Right hindlimb (tissue), 1 donor: ENCODE data around the gene CPNE1.

Experiments
- DNase-seq: peaks from one replicate; pipeline ENCODE4 v3.0.0-alpha.2; 2018

The CPNE1 gene

DNA sequence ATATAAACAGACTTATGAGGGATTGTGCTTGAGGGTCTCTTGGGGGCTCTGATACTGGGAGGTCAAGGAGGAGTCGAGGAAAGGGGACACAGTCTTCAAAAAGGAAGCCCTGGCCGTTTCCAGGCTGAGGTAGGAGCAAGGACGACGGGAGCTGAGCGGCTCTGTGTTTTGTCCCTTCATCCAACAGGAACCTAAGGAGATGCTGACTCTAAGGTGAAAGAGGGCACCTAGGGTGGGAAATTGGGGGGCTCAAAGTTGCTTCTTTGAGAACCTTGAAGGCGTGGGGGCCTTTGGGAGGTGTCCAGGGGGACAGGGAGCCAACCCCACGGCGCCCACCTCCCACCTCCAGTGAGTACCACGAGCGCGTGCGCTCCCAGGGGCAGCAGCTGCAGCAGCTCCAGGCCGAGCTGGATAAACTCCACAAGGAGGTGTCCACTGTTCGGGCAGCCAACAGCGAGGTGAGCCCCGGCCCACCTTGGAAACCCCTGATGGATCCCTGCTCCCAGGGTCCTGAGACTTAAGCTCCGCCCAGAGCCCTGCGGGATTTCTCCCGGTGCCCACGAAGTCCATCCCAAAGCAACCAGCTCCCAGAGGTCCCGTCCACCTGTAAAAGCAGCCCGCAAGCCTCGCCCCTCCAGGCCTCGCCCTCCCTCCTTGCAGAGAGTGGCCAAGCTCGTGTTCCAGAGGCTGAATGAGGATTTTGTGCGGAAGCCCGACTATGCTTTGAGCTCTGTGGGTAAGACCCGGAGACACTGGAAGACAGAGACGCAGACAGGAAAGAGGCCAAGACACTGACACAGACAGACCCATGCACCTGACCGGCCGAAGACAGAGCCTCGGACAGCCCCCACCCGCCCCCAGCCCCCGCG, 46.2 kb downstream of the CPNE1 start:
- DNase-seq, result peak; percentile 57

DNA sequence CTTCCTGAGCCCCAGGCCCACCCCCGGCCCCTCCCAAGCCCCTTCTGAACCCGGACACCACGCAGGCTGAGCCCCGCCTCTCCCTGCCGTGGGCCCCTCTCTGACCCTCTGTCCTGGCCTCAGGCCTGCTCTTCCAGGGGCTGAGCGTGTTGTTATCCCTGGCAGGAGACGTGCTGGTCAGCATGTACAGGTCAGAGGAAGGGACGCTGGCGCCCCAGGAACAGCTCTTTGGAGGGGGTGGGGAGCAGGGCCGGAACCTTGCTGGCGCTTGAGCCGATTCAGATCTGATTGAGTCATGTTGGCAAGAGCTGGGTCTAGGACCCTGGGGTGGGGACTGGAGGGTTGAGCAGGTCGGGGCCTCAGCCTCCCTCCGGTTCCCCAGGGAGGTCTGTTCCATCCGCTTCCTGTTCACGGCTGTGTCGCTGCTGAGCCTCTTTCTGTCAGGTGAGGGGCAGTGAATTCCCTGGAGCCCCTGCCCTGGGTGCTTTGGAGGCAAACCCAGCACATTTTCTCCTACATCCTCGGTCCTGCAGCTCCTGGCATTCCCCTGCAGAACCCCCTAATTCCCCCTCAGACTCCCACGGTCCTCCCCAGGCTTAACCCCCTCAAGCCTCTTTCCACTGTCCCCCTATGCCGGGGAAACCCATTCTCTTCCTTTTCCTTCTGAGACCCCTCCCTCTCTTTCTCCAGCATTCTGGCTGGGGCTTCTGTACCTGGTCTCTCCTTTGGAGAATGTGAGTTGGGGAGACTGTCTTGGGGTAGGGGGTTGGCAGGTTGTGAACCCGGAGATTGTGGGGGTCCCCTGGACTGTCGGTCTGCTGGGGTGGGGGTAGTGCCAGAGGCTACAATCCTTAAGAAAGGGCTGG, 47.1 kb downstream of the CPNE1 start:
- DNase-seq, result peak; percentile 88

DNA sequence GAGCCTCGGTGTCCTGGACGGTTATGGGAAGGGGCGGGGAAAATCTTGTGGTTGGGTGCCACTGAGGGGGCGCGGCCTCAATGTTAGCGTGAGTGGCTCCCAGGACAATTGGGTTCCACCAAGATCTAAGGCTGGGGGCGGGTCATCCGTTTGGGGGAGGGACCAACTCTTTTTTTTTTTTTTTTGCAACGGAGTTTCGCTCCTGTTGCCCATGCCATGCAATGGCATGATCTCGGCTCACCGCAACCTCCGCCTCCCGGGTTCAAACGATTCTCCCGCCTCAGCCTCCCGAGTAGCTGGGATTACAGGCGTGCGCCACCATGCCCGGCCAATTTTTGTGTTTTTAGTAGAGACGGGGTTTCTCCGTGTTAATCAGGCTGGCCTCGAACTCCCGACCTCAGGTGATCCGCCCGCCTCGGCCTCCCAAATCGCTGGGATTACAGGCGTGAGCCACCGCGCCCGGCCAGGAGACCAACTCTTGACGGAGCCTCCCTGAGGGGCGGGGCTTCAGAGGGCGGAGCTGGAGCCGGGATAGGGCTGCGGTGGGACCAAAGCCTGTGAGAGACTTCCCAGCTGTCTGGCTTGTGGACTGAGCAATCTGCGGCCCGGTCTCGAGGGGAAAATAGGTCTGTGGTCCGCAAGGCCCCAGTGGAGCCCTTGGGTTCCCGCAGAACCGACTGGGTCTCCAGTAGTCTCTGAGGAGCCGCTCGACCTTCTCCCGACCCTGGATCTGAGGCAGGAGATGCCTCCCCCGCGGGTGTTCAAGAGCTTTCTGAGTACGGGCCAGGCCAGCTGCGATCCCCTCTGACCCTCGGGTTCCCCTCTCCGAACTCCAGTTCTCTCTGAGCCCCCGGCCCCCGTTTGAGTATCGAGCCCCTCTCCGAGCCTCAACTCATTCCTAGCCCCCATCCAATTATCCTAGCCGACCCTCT, 48.0 kb downstream of the CPNE1 start:
- peak; percentile 85 for DNase-seq

DNA sequence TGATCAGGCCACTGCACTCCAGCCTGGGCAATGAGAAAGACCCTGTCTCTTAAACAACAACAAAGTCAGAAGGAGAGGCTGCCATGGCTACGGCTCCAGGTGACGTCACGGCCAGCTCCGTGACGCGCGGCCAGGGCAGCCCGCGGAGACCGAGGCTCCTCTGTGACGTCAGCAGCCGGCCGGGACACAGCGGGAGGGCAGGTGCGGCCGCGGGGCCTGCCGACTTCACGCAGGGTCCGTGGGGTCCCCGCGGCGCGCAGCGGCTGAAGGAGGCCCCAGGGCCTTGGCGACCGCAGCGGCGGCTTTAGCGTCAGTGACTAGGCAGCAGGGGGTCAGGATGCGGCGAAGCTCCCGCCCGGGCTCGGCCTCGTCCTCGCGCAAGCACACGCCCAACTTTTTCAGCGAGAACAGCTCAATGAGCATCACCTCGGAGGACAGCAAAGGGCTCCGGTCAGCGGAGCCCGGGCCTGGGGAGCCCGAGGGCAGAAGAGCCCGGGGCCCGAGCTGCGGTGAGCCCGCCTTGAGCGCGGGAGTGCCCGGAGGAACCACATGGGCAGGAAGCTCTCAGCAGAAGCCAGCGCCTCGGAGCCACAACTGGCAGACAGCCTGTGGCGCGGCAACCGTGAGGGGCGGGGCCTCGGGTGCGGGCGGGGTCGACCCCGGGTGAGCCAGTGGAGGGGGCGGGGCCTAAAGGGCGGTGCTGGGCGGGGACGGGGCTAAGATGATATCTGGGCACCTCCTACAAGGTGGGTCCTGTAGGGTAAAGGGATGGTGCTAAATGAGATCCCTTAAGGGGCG, 48.8 kb downstream of the CPNE1 start, which contains the start of gene SPAG4:
SPAG4 (plus strand) TSS at position 163 of the 798 bp plus-strand sequence; CDS start at position 338, 175 bp downstream.
- DNase-seq, result peak; percentile 95

DNA sequence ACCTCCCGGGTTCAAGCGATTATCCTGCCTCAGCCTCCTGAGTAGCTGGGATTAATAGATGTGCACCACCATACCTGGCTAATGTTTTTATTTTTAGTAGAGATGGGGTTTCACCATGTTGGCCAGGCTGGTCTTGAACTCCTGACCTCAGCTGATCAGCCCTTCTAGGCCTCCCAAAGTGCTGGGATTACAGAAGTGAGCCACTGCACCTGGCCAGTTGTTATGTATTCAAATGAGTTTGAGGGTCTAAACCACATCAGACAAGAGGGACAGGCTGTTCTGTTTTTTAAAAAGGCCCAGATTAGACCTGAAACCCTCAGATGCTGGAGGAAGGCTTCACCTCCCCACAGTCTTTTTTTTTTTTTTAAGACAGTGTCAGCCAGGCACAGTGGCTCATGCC, 53.2 kb downstream of the CPNE1 start:
- peak; percentile 2 for DNase-seq

DNA sequence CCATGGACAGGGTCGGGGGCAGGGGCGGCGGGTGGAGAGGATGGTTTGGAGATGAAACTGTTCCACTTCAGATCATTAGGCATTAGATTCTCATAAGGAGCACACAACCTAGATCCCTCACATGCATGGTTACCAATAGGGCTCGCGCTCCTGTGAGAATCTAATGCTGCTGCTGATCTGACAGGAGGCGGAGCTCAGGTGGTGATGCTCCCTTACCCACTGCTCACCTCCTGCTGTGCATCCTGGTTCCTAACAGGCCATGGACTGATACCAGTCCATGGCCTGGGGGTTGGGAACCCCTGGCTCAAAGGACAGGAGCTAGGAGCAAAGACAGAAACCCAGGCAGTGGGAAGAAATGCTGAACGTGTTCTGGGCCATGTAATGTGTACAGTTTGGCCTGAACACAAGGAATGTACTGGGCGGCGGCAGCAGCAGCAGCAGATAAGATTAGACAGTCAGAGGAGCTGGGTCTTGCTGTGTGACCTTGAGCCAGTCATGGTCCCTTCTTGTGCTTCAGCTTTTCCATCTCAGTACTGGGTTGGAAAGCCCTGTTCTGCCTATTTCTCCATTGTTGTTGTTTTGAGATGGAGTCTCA, 53.8 kb downstream of the CPNE1 start:
- peak; percentile 7 for DNase-seq

DNA sequence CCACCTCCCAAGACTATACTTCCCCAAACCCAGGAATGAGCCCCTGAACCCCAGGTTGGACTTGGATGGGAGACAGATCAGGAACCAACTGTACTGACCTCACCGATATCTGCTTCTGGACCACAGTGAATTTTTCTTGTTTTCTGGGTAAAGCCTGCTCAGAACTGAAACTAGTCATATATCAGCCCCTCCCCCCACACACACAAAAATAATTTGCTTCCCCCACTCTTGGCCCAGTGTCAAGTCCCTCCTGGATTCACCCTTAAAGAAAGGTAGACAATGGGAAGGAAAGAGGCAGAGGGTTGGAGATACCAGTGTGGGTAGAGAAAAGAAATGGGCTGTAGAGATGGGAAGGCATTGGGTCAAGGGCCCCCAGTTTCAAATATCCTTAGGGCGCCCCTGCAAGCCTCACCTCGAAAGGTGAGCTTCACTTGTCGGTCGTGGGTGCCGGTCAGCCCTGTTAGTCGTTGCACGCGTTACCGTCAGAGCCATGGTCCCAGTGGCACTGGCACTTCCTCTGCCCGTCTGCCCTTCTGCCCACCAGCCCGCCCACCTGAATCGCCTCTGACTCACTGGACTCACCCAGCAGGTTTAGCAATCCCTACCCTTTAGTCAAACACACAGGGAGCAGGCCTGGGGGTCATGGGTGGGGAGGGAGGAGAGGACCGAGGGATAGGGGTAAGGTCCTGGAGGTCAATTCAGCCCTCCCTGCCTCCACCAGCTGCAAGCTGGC, 57.5 kb downstream of the CPNE1 start:
- no peak for DNase-seq

DNA sequence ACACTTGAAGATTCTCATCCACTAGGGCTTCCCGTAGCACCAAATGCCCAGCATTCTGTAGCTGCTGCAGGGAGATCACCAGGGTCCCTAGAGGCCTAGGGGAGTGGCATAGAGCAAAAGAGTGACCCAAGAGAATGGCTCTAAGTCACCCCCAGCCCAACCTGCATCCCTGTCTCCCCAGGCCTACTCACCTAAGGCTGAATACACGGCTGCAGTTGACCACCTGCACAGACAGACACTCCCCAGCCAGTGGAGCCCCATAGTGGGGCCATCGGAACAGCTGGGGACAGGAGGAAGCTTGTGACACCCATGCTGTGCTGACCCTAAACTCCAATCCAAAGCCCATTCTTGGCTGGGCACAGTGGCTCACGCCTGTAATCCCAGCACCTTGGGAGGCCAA, 58.6 kb downstream of the CPNE1 start:
- no peak for DNase-seq

DNA sequence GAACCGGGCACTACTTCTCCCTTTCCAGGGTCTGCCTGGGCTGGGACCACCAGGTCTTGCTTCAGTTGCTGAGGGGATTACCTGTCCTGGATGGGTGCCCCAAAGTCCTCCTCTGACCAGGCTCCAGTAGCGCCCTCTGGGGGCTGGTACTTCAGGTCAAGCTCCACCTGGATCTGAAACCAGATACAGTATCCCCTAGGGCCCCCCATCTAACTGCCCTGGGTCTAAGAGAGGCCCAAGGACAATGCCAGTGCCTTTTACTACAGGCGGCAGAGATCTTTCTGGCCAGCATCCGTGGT, 60.3 kb downstream of the CPNE1 start:
- DNase-seq, result no peak

DNA sequence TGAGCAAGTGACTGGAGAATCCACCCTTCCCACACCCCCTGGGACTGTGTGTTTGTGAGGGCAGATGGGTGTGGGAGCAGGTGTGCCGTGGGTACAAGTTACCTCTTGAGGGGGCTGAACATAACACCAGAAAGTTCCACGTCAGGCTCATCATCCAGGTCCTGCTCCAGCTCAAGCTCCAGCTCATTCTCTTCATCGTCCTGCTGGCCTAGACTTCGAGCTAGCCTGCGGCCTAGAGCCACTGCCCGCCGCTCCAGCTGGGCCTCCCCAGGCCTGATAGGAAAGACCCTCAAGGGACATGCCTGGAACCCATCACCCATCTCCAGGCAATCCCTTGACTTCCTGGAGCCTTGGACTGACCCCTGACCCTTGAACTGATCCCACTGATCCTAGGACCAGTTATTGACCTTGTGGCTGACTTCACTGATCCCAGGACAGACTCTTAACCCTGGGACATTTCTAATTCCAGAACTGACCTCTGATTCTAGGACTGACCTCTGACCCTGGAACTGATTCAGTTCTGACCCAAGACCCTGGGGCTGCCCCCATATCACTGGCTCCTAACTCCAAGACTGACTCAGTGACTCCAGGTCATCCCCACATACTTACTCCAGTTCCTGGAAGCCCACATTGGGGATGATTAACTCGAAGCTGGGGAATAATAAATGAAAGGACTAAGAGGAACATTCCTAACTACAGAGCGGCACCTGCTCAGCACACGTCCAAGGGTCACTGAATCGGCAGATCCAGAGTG, 60.8 kb downstream of the CPNE1 start:
- no peak for DNase-seq

DNA sequence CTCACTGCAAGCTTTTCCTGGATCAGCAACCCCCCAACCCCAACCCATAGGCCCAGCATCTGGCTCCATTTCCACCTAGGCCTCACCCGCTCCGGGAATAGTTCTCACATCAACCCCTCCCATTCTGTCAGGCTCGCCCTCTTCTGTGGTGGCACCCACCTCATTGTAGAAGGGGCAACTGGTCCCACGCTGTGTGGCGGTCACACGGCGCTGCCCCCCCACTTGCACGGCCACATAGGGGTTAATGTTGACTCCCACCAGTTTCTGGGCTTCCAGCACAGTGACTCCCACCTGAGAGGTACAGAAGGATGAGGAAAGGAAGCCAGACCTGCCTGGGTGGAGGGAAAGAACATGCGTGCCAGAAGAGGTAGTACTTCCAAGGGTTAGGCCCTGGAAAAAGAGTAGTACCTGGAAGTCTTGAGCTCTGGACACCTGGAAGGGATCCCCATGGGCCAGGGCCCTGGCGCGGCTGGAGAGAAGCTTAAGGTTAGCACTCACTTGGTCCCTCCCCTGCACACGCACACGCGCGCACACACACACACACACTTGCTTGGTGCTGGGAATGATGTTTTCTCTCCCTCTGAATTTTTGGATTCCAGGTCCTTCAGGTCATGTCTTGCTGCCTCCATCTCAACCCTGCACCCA, 61.7 kb downstream of the CPNE1 start:
- no peak for DNase-seq

DNA sequence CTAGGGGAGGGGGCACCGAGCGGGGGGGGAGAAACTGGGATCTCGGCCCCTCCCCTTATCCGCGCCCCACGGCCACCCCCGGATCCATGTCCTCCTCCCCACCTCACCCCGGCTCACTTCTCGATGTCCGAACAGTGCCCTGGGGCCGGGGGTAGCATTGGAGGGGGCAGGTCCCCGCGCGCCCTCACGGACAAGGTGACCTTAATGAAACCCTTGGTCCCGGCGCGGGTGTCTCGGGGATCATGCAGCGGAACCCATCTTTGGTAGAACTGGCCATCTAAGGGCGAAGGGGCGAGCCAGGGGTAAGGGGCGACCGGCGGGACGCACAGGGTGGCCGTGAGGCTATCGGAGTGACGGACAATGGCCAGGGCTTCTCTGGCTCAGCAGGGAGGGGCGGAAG, 62.7 kb downstream of the CPNE1 start:
- DNase-seq, result no peak

DNA sequence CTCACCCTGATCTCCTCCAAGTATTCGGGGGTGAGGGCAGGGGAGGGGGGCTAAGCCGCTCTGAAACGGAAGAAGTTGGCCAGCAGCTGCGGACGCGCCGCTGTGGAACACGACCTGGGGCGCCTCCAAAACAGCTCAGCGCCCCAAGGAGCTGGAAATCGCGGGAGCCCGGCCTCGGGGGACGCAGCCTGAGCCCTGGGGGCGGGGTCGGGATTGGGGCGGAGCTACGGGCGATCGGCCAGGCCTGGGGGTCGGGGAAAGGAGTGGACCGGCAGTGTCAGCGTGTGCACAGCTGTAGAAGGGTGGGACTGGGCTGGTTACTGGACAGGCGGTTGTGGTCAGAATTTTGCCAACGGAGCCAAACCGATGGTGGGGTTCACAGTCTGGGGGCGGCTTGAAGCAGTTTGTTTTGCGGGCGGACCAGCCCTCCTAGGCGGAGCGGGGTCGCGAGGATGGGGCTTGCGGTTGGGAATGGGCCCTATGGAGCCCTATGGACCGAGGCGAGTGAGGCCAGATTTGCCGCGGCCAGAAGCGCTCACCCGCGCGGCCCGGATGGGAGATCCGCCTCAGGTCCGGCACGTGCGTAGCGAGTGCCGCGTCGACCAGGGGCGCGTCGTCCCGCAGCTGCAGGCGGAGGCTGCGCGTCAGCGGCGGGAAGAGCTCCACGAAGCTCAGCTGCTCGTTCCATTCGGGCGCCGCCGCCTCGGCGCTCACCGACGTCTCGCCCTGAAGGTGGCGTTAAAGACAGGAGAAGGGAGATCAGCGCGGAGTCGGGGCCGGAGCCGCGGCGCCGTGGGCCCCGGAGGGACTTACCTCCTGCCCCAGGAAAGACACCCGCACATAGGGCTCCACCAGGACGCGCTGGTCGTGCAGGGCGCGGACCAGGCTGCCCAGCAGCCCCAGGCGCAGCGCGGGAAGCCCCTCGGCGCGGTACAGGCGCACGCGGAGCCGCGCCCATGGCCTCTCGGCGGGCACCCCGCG, 63.4 kb downstream of the CPNE1 start:
- DNase-seq, result peak; percentile 89

DNA sequence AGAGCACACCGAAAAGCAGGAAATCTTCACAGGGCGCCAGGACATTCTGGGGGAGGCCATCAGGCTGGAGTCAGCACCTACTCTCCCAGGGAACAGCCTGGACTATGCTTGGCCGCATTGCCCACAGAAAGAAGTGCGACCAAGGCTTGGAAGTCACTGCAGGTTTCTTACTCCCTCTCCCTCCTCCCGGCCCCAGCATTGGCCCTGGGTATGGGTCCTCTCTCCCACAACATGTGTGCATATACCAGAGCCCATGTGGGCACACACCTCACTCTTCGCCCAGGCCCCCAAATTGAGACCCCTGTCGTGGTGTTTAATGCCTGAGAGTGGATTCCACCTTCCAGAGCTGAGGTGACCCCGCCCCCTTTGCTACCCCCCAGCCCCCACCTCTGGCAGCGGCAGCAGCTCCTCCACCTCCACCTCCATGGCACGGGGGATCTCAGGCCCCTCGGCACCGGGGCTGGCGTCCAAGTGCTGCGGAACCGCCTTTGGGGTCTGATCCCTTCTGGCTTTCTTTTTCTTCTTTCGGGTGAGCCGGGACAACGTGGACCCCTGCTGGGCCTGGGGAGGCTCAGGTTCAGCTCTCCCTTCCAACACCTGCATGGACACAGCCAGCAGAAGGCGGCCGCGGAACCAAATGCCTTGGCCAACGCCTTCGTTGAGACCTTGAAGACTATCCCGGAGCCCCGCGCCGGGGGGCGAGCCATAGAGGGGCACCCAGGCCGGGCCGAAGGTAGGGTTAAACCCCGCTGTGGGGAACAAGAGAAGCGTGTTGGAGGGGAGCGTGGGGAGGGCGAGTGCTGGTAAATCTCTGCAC, 64.3 kb downstream of the CPNE1 start:
- DNase-seq, result no peak

DNA sequence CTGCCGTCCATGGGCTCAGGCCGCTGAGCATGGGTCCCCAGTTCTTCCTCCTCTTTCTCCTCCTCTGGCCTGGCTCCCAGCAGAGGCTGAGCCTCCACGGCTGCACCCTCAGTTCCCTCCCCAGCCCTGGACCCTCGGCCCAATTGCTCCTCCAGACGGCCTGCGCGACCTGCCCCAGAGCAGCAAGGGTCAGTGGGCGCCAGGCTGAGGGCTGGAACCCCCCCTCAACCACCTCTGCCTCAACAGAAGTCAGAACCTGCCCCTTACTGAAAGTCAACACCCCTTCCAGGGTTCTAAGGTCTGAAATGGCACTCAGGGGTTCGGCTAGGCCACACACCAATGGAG, 65.0 kb downstream of the CPNE1 start:
- DNase-seq, result no peak

DNA sequence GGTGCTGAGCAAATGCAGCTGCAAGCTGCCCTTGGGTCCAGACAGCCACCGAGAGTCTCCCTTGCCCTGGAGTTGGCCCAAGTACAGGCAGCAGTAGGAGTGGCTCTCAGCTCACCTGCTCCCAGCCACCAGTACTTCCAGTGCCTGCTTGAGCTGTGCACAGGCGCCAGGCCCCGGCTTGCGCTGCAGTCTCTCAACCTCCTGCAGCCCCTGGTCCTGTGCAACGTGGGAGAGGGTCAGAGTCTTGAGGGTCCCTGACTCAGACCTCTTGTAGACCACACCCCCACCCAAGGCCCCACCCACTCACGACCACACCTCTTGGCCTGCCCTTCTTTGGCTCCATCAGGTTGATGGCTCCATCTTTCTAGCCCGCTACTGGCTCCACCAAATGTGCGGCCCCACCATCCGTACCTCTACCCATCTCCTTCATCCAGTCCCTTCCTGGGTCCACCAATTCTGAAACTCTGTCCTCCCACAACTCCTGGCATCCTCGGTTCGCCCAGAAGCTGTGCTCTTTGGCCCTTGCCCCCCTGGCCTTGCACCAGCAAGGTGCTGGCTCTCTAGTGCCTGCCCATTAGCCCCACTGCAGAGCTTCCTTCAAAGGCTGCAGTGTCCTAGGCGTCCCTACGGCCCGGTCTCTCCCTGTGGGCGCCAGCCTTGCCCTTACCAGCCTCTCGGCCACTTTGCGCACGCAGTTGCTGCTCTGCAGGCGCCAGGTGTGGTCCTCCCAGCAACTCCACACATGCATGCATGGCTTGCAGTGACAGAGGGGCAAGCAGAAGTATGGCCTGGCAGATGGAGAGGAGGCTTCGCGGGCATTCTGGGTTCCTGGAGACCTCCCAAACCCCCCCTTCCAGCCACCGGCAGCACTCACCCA, 65.6 kb downstream of the CPNE1 start:
- no peak for DNase-seq
